ENCODE results near the gene WDR33. TPM values are rescaled to one million over a fixed set of nuclear protein-coding genes. Genes with fewer than 3 reads are reported as not detected.

WDR33 gene
- total and polyA plus RNA-seq, 2 of the 13 experiments (the other 11 are each of a cell fraction or from before 2014, with no cell fraction given): 54.9 to 78.2 TPM

DNA sequence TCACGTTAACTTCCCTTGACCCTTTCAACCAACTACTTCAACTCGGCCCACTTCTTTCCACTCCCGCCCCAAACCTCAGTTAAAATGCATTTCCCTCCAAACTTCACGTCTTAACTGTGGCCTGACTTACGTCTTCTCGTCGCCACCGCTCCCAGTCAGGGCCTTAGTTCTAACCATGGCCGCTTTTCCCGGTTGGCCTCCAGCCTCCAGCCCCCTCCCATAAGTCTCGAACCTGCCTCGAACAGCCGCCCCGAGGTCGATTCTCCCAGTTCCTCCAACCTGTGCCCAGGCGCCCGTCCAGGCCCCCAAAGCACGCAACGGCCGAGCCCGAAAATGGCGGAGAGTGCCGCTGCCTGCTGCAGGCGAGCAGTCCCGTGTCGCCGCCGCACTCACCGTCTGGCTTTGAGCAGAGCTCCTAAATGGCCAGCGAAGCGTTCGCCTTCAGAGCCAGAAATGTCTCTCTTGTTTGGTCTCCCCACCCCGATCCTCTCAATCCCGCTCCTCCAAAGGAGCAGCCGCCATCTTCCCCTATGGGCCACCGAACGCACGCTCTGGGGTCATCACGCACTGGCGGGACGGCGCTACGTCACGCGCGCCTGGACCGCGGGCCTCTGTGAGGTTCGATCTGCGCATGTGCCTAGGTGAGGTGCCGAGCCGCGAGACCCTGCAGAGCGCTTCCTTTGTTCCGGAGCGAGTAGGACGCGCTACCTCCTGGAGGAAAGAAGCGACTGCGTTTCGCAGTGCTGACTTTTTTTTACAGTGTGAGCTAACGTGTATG is at the start of gene WDR33 (continued):
- TF ChIP-seq, protein P1, sequence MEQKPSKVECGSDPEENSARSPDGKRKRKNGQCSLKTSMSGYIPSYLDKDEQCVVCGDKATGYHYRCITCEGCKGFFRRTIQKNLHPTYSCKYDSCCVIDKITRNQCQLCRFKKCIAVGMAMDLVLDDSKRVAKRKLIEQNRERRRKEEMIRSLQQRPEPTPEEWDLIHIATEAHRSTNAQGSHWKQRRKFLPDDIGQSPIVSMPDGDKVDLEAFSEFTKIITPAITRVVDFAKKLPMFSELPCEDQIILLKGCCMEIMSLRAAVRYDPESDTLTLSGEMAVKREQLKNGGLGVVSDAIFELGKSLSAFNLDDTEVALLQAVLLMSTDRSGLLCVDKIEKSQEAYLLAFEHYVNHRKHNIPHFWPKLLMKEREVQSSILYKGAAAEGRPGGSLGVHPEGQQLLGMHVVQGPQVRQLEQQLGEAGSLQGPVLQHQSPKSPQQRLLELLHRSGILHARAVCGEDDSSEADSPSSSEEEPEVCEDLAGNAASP (CRISPR knock-in tag; IDR thresholded peaks at IDR 0.05; ENCODE audit: borderline replicate concordance): peak; percentile 63
- TF ChIP-seq, protein P2, sequence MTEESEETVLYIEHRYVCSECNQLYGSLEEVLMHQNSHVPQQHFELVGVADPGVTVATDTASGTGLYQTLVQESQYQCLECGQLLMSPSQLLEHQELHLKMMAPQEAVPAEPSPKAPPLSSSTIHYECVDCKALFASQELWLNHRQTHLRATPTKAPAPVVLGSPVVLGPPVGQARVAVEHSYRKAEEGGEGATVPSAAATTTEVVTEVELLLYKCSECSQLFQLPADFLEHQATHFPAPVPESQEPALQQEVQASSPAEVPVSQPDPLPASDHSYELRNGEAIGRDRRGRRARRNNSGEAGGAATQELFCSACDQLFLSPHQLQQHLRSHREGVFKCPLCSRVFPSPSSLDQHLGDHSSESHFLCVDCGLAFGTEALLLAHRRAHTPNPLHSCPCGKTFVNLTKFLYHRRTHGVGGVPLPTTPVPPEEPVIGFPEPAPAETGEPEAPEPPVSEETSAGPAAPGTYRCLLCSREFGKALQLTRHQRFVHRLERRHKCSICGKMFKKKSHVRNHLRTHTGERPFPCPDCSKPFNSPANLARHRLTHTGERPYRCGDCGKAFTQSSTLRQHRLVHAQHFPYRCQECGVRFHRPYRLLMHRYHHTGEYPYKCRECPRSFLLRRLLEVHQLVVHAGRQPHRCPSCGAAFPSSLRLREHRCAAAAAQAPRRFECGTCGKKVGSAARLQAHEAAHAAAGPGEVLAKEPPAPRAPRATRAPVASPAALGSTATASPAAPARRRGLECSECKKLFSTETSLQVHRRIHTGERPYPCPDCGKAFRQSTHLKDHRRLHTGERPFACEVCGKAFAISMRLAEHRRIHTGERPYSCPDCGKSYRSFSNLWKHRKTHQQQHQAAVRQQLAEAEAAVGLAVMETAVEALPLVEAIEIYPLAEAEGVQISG (CRISPR knock-in tag; IDR thresholded peaks at IDR 0.05): peak; percentile 91
- TF ChIP-seq, protein P3, sequence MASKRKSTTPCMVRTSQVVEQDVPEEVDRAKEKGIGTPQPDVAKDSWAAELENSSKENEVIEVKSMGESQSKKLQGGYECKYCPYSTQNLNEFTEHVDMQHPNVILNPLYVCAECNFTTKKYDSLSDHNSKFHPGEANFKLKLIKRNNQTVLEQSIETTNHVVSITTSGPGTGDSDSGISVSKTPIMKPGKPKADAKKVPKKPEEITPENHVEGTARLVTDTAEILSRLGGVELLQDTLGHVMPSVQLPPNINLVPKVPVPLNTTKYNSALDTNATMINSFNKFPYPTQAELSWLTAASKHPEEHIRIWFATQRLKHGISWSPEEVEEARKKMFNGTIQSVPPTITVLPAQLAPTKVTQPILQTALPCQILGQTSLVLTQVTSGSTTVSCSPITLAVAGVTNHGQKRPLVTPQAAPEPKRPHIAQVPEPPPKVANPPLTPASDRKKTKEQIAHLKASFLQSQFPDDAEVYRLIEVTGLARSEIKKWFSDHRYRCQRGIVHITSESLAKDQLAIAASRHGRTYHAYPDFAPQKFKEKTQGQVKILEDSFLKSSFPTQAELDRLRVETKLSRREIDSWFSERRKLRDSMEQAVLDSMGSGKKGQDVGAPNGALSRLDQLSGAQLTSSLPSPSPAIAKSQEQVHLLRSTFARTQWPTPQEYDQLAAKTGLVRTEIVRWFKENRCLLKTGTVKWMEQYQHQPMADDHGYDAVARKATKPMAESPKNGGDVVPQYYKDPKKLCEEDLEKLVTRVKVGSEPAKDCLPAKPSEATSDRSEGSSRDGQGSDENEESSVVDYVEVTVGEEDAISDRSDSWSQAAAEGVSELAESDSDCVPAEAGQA (IDR thresholded peaks at IDR 0.05; ENCODE audit: low read depth): peak; percentile 98
- TF ChIP-seq, protein P3 (CRISPR knock-in tag; IDR thresholded peaks at IDR 0.05; ENCODE audit: borderline replicate concordance): peak; percentile 89
- TF ChIP-seq, protein P4, sequence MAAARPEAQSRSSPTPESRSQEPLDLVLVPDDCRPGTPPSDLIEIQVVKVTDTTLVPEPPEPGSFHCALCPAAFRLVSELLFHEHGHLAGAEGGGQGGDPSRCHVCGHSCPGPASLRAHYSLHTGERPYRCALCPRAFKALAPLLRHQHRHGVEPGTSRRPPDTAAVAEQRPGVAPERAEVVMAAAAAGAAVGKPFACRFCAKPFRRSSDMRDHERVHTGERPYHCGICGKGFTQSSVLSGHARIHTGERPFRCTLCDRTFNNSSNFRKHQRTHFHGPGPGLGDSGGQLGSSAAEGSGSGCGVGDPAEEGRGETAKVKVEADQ (CRISPR knock-in tag; IDR thresholded peaks at IDR 0.05; ENCODE audit: borderline replicate concordance): peak; percentile 93
- TF ChIP-seq ATF1 (CRISPR knock-in tag; IDR thresholded peaks at IDR 0.05) (peak; percentile 92), ZFAT (CRISPR knock-in tag; conservative IDR thresholded peaks at IDR 0.05) (no peak), ZNF709 (CRISPR knock-in tag; IDR thresholded peaks at IDR 0.05) (peak; percentile 93), SRSF9 (IDR thresholded peaks at IDR 0.05; ENCODE audit: borderline replicate concordance, insufficient read depth, low read depth, low read length, poor library complexity, severe bottlenecking) (no peak), ZFP41 (CRISPR knock-in tag; IDR thresholded peaks at IDR 0.05; ENCODE audit: borderline replicate concordance) (peak; percentile 57), DNMT3B (CRISPR knock-in tag; conservative IDR thresholded peaks at IDR 0.05) (peak; percentile 95), ZNF761 (CRISPR knock-in tag; conservative IDR thresholded peaks at IDR 0.05) (0 out of 2 replicates have a peak, but pooled peaks have one; percentile 34)
- TF ChIP-seq, protein P5, sequence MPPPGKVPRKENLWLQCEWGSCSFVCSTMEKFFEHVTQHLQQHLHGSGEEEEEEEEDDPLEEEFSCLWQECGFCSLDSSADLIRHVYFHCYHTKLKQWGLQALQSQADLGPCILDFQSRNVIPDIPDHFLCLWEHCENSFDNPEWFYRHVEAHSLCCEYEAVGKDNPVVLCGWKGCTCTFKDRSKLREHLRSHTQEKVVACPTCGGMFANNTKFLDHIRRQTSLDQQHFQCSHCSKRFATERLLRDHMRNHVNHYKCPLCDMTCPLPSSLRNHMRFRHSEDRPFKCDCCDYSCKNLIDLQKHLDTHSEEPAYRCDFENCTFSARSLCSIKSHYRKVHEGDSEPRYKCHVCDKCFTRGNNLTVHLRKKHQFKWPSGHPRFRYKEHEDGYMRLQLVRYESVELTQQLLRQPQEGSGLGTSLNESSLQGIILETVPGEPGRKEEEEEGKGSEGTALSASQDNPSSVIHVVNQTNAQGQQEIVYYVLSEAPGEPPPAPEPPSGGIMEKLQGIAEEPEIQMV (CRISPR knock-in tag; IDR thresholded peaks at IDR 0.05; ENCODE audit: low read depth): peak; percentile 89
